PC-3 (cell line): Measurements from ENCODE around the gene TUBE1. TPM values are rescaled to one million over a fixed set of nuclear protein-coding genes. Genes with fewer than 3 reads are reported as not detected.
A peak's percentile ranks its signal among the peaks of the same experiment; 100 is the strongest.

Experiments
- ATAC-seq: fragments of 200-7000 bp; cut with Tn5 transposase; 2 replicates; pipeline ENCODE4 v1.9.1; 2020; ENCODE audit warnings: mild to moderate bottlenecking, moderate library complexity
- BruUV-seq: library from RNA; stranded (reverse); fragments of 400-500 nt; replicated peaks from 2 replicates; lab custom pipeline; 2021; lab: Mats Ljungman, UMichigan
- CTCF ChIA-PET: fragments of 300-600 bp; sonication (Branson Sonifier 250); formaldehyde crosslinking; loops from one replicate; lab custom pipeline; 2022; ENCODE audit warnings: antibody characterized with exemption; lab: Charles Lee
- POLR2A ChIA-PET: fragments of 300-600 bp; sonication (Branson Sonifier 250); formaldehyde crosslinking; loops from one replicate; lab custom pipeline; 2022; ENCODE audit warnings: antibody characterized with exemption; ENCODE audit not compliant: unreplicated experiment; lab: Charles Lee
- DNase-seq: peaks from one replicate; pipeline ENCODE4 v3.0.0-alpha.2; 2015
- H2AFZ ChIP-seq: fragments of 300-600 bp; sonication (generic); 2 replicates; pipeline ENCODE4 v1.6.0; 2016; ENCODE audit warnings: antibody characterized with exemption, low read length
- H3F3A ChIP-seq: fragments of 300-600 bp; sonication (generic); one replicate; pipeline ENCODE4 v1.6.0; 2017; ENCODE audit warnings: antibody characterized with exemption, low read length, control low read depth, mild to moderate bottlenecking; ENCODE audit not compliant: unreplicated experiment
- H3K27ac ChIP-seq: fragments of 300-600 bp; sonication (generic); 2 replicates; pipeline ENCODE4 v1.5.1; 2016; ENCODE audit warnings: mild to moderate bottlenecking, low read length
- H3K27me3 ChIP-seq: fragments of 300-600 bp; sonication (generic); 2 replicates; pipeline ENCODE4 v1.6.1; 2016; ENCODE audit warnings: low read length, mixed read lengths
- H3K36me3 ChIP-seq: fragments of 300-600 bp; sonication (generic); 2 replicates; pipeline ENCODE4 v1.6.1; 2016; ENCODE audit warnings: low read depth, mixed run types, low read length, mixed read lengths
- H3K4me1 ChIP-seq: fragments of 300-600 bp; sonication (generic); 2 replicates; pipeline ENCODE4 v1.5.1; 2016; ENCODE audit warnings: low read length; ENCODE audit not compliant: insufficient read depth
- H3K4me2 ChIP-seq: fragments of 300-600 bp; sonication (generic); 2 replicates; pipeline ENCODE4 v1.6.0; 2016; ENCODE audit warnings: low read length
- H3K4me3 ChIP-seq: fragments of 300-600 bp; sonication (generic); 2 replicates; pipeline ENCODE4 v1.5.1; 2016; ENCODE audit warnings: mild to moderate bottlenecking, low read length, mixed read lengths
- H3K79me2 ChIP-seq: fragments of 300-600 bp; sonication (generic); 2 replicates; pipeline ENCODE4 v1.6.1; 2017; ENCODE audit warnings: low read length, mixed read lengths
- H3K9ac ChIP-seq: fragments of 300-600 bp; sonication (generic); 2 replicates; pipeline ENCODE4 v1.6.0; 2016; ENCODE audit warnings: mild to moderate bottlenecking, low read length
- H3K9me2 ChIP-seq: fragments of 300-600 bp; sonication (generic); replicated peaks from 2 replicates; pipeline ENCODE4 v1.6.1; 2016; ENCODE audit warnings: mixed run types, low read length, mixed read lengths
- H3K9me3 ChIP-seq: fragments of 300-600 bp; sonication (generic); 2 replicates; pipeline ENCODE4 v1.6.1; 2016; ENCODE audit warnings: low read length, mixed read lengths
- H4K20me1 ChIP-seq: fragments of 300-600 bp; sonication (generic); 2 replicates; pipeline ENCODE4 v1.6.1; 2016; ENCODE audit warnings: low read length, mixed read lengths
- CTCF ChIP-seq: fragments of 300-600 bp; sonication (generic); conservative IDR thresholded peaks from 2 replicates; pipeline ENCODE4 v1.5.1; 2017; ENCODE audit warnings: antibody characterized with exemption, low read depth, mild to moderate bottlenecking, low read length
- EZH2 ChIP-seq: fragments of 300-600 bp; sonication (generic); IDR thresholded peaks from one replicate; pipeline ENCODE4 v1.6.1; 2017; ENCODE audit warnings: antibody characterized with exemption, mild to moderate bottlenecking, low read length; ENCODE audit not compliant: unreplicated experiment
- EZH2phosphoT487 ChIP-seq: fragments of 300-600 bp; sonication (generic); IDR thresholded peaks from 2 replicates; pipeline ENCODE4 v1.6.1; 2018; ENCODE audit warnings: mild to moderate bottlenecking, antibody characterized with exemption, low read length, borderline replicate concordance
- intact Hi-C: fragments of 100-400 bp; cut with micrococcal nuclease; formaldehyde crosslinking; loops from 2 replicates; pipeline ENCODE4 v1.9.0; 2023
- total RNA-seq: library from RNA; depleted of rRNA; stranded (reverse); fragments of >200 nt; gene quantifications from 2 replicates; pipeline ENCODE4 v1.2.3, GENCODE V29; 2014

The TUBE1 gene
- total RNA-seq, 1 experiment from 2014 or later: 9.5 TPM

- Histone ChIP-seq H3K4me2 (no peak overlapping the region), H3K9me3 (no peaks in the 10 kb centered on the region), H3K27ac (no peak overlapping the region), H3K27me3 (no peaks in the 10 kb centered on the region), H3K9ac (no peak overlapping the region), H3K4me1 (peaks cover 10% of the 10 kb centered on the region), H3K36me3 (no peaks in the 10 kb centered on the region), H3K79me2 (no peaks in the 10 kb centered on the region), H3K4me3 (no peak overlapping the region), H4K20me1 (no peaks in the 10 kb centered on the region), H2AFZ (0 out of 2 replicates have a peak overlapping the region, but pooled peaks have one; percentile 30), H3K9me2 (no peaks in the 10 kb centered on the region), H3F3A (no peaks in the 10 kb centered on the region)
- TF ChIP-seq EZH2 (no peak), CTCF (no peak), EZH2phosphoT487 (no peak)
- ATAC-seq (no peak), DNase-seq (no peak)
- ChIA-PET CTCF (no interaction called here), POLR2A (no interaction called here)
- intact Hi-C loops: no loop called here
- BruUV-seq: no TSS peak
Measured at GRCh38 chr6:112030206-112030960, 56.9 kb downstream of the TUBE1 start.

GRCh38 chr6:112029045-112029822 lies 58.0 kb downstream of the TUBE1 start:
- Histone ChIP-seq H3K36me3 (no peaks in the 10 kb centered on the region), H3K4me2 (no peak overlapping the region), H3K27ac (no peak overlapping the region), H3K27me3 (no peaks in the 10 kb centered on the region), H3F3A (no peaks in the 10 kb centered on the region), H3K9ac (no peak overlapping the region), H4K20me1 (no peaks in the 10 kb centered on the region), H2AFZ (peak overlapping the region; percentile 43), H3K4me3 (no peak overlapping the region), H3K79me2 (no peaks in the 10 kb centered on the region), H3K9me2 (no peaks in the 10 kb centered on the region), H3K9me3 (no peaks in the 10 kb centered on the region), H3K4me1 (peaks cover 10% of the 10 kb centered on the region)
- BruUV-seq: no TSS peak
- TF ChIP-seq EZH2: no peak
- peak; percentile 82 for TF ChIP-seq CTCF
- POLR2A ChIA-PET: no interaction called here
- intact Hi-C loops: no loop called here
- DNase-seq (peak; percentile 63), ATAC-seq (no peak; the same call in 1 of the 2 replicates)
- CTCF ChIA-PET: no interaction called here
